Smooth muscle cell (in vitro differentiated cells): ENCODE data around the gene MALL. TPM values are rescaled to one million over a fixed set of nuclear protein-coding genes. Genes with fewer than 3 reads are reported as not detected.
"Not testable (repeated sequence)": the region's sequence is repeated elsewhere in the genome, so short reads cannot be mapped to it uniquely, and the experiment has no call there.

Experiments
- DNase-seq: peaks from one replicate; lab custom pipeline; 2025; ENCODE audit not compliant: unreplicated experiment; lab: John Stamatoyannopoulos, UW
- H2AFZ ChIP-seq: fragments of 200-600 bp; sonication (generic); 2 replicates; pipeline ENCODE4 v1.6.0; 2016; ENCODE audit warnings: antibody characterized with exemption, low read depth, mild to moderate bottlenecking
- H3F3A ChIP-seq: fragments of 200-600 bp; sonication (generic); 2 replicates; pipeline ENCODE4 v1.6.0; 2017; ENCODE audit warnings: antibody characterized with exemption, low read depth
- H3K27ac ChIP-seq: fragments of 200-600 bp; sonication (generic); 2 replicates; pipeline ENCODE4 v1.5.1; 2016; ENCODE audit warnings: low read depth, mild to moderate bottlenecking
- H3K27me3 ChIP-seq: fragments of 200-600 bp; sonication (generic); 2 replicates; pipeline ENCODE4 v1.6.1; 2016; ENCODE audit warnings: low read depth, mild to moderate bottlenecking
- H3K36me3 ChIP-seq: fragments of 200-600 bp; sonication (generic); 2 replicates; pipeline ENCODE4 v1.5.1; 2016; ENCODE audit warnings: low read depth
- H3K4me1 ChIP-seq: fragments of 200-600 bp; sonication (generic); 2 replicates; pipeline ENCODE4 v1.5.1; 2016; ENCODE audit warnings: low read depth
- H3K4me2 ChIP-seq: fragments of 200-600 bp; sonication (generic); 2 replicates; pipeline ENCODE4 v1.6.0; 2016; ENCODE audit warnings: mild to moderate bottlenecking
- H3K4me3 ChIP-seq: fragments of 200-600 bp; sonication (generic); 2 replicates; pipeline ENCODE4 v1.5.1; 2016; ENCODE audit warnings: mild to moderate bottlenecking
- H3K79me2 ChIP-seq: fragments of 200-600 bp; sonication (generic); 2 replicates; pipeline ENCODE4 v1.6.0; 2016; ENCODE audit warnings: low read depth, mild to moderate bottlenecking
- H3K9ac ChIP-seq: fragments of 200-600 bp; sonication (generic); 2 replicates; pipeline ENCODE4 v1.6.0; 2016; ENCODE audit warnings: low read depth
- H3K9me3 ChIP-seq: fragments of 200-600 bp; sonication (generic); replicated peaks from 2 replicates; pipeline ENCODE4 v1.5.1; 2016; ENCODE audit warnings: low read depth
- H4K20me1 ChIP-seq: fragments of 200-600 bp; sonication (generic); 2 replicates; pipeline ENCODE4 v1.6.0; 2016; ENCODE audit warnings: low read depth
- WGBS: methylation state at CpG from one replicate; pipeline ENCODE4 v1.1.7; 2016; ENCODE audit warnings: low lambda C conversion rate; 5-methylcytosine and 5-hydroxymethylcytosine counted together
- polyA plus RNA-seq: library from polyadenylated mRNA; unstranded; fragments of >200 nt; fragmentation: Nextera tagmentation; extraction: Ambion mirVana; gene quantifications from 2 replicates; pipeline ENCODE4 v1.2.1, GENCODE V29; 2016
- total RNA-seq: library from RNA; depleted of rRNA; stranded (reverse); fragments of >200 nt; gene quantifications from 2 replicates; pipeline ENCODE4 v1.2.3, GENCODE V29; 2014
- TF ChIP-seq, protein P1 (sequence below): fragments of 200-600 bp; sonication (generic); IDR thresholded peaks from 2 replicates; pipeline ENCODE4 v1.5.1; 2017; ENCODE audit warnings: borderline replicate concordance, mild to moderate bottlenecking, antibody characterized with exemption; ENCODE audit not compliant: insufficient read depth, poor library complexity, severe bottlenecking

Gene MALL
- total and polyA plus RNA-seq, 2 experiments from 2014 or later, result 3.4 to 4.4 TPM

DNA sequence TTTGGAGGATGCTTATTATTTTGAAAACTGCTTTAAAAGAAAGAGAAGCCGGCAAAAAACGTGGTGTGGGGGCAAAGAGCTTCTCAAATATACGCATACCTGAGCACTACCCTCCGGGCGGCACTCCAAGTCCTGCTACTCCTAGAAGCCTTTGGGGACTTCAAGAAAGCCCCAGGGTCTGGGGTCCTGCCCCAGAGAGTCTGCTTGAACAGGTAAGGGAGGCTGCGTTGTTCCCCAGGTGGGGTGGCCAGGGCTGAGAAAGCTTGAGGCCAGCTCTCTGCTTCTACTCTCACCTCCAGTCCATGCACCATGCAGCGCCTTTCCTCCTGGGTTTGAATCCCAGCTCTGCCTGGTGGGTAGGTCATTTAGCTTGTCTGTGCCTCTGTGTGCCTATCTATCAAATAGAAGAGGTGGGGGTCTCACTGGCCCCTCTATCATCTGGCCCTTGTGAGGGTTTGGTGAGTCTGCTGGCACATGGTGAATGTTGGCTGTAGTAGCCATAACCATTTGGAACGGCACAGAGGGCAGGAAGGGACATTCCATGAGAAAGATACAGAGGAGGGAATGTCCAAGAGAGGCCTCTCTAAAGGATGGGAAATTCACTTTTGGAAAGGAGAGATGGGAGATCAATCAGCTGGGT is 19.5 kb downstream of the MALL start:
- WGBS, result 95% methylated on average over 8 of the region's 8 CpGs
- Histone ChIP-seq H3K9me3 (no peaks in the 10 kb centered on the region), H3K4me1 (no peaks in the 10 kb centered on the region), H3K9ac (no peak overlapping the region), H4K20me1 (no peaks in the 10 kb centered on the region), H2AFZ (no peak overlapping the region), H3K79me2 (no peaks in the 10 kb centered on the region), H3K36me3 (no peaks in the 10 kb centered on the region), H3K4me2 (no peak overlapping the region), H3K4me3 (no peak overlapping the region), H3K27ac (no peak overlapping the region), H3K27me3 (no peaks in the 10 kb centered on the region), H3F3A (no peaks in the 10 kb centered on the region)
- TF ChIP-seq, protein P1, sequence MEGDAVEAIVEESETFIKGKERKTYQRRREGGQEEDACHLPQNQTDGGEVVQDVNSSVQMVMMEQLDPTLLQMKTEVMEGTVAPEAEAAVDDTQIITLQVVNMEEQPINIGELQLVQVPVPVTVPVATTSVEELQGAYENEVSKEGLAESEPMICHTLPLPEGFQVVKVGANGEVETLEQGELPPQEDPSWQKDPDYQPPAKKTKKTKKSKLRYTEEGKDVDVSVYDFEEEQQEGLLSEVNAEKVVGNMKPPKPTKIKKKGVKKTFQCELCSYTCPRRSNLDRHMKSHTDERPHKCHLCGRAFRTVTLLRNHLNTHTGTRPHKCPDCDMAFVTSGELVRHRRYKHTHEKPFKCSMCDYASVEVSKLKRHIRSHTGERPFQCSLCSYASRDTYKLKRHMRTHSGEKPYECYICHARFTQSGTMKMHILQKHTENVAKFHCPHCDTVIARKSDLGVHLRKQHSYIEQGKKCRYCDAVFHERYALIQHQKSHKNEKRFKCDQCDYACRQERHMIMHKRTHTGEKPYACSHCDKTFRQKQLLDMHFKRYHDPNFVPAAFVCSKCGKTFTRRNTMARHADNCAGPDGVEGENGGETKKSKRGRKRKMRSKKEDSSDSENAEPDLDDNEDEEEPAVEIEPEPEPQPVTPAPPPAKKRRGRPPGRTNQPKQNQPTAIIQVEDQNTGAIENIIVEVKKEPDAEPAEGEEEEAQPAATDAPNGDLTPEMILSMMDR, result no peak
- DNase-seq, result no peak

DNA sequence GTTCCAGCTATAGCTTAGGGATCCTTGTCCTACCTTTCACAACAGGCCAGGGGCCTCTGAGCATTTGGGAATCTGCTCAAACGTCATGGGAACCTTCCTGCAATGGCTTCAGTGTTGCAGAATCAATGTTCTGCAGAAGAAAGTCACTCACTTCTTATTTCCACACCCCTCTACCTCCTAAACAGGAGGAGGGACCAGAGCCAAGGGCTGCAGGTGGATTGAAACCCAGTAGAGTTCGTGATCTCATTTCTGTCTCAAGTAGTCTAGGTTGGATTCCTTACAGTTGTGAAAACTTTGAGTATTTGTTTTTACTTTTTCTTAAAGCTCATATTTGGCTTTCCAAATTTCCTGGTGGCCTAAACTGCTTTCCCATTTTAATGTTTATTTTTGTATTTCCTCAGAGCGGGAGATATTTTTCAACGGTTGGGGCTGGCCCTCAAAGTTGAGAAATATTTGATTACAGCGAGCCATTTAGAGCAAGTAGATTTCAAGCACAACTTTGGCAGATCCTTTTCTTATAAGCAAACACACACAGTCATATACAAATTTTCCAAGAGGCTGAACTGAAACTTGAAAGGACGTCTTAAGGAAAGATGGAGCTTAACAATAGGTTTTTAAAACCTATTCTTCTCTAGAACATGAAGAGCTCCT is 20.6 kb downstream of the MALL start:
- H2AFZ ChIP-seq, H3K4me3 ChIP-seq, H3K4me1 ChIP-seq, DNase-seq, H3K9ac ChIP-seq, H4K20me1 ChIP-seq, H3K79me2 ChIP-seq, H3K36me3 ChIP-seq, H3F3A ChIP-seq, H3K9me3 ChIP-seq, H3K4me2 ChIP-seq, H3K27me3 ChIP-seq, H3K27ac ChIP-seq: not testable (repeated sequence)
- 70% methylated on average over 5 of the region's 6 CpGs for WGBS

DNA sequence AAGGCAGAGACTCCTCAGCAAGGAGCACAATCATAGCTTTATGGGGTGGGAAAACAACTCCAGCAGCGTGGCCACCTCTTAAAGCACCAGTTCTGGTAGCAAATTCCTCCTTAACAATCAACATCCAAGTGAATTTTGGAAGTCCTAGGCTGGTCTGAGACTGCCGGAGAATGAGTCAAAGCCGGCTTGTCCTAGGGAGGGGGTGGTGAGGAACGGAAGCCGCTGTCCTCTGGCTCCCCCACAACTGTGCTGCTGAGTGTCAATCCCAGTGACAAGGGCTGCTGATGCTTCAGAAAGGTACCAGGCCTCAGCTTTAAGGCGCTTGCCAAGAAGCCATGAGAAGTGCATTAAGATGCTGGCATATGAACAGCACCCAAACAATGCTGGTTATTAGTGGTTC is 21.7 kb downstream of the MALL start:
- H3K4me2 ChIP-seq, H3K4me1 ChIP-seq, H3K9ac ChIP-seq, H3K79me2 ChIP-seq, H3K27ac ChIP-seq, H3K36me3 ChIP-seq, H4K20me1 ChIP-seq, H3F3A ChIP-seq, H3K27me3 ChIP-seq, DNase-seq, H3K9me3 ChIP-seq, H2AFZ ChIP-seq, H3K4me3 ChIP-seq: not testable (repeated sequence)
- no CpG with 5 or more reads among the region's 6 CpGs for WGBS

DNA sequence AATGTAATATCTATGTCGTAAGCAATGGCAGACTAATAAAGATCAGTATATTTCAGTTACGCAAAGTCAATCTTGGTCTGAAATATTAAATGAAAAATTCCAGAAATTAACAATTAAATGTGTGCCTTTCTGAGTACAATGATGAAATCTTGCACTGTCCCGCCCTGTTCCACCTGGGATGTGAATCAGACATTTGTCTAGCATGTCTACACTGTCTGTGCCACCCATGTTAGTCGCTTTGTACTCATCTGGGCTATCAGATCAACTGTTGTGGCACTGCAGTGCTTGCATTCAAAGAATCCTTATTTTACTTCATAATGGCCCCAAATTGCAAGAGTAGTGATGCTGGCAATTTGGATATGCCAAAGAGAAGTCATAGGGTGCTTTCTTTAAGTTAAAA is 25.5 kb downstream of the MALL start:
- not testable (repeated sequence) for H2AFZ ChIP-seq, H3K27ac ChIP-seq, H3F3A ChIP-seq, H3K9ac ChIP-seq, H3K36me3 ChIP-seq, H4K20me1 ChIP-seq, H3K4me3 ChIP-seq, H3K4me2 ChIP-seq, H3K4me1 ChIP-seq, H3K79me2 ChIP-seq, DNase-seq, H3K27me3 ChIP-seq, H3K9me3 ChIP-seq
- 50% methylated on average over 2 of the region's 4 CpGs for WGBS

DNA sequence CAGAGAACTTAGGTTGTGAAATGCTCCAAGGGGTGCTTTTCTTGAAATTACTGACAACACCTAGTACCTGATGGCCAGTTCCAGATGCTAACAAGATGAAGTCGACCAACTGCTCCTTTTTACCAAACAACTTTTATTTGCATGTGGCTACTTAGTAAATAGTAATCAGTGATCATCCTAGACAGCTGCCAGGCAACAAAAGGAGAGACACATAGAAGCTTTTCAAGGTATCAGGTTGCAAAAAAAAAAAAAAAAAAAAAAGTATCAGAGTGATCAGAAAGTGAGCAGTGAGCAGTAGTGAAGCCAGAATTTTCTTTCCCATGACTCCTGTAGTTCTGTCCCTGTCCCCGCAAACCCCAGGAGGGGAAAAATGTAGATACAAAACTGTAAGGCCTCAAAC is 31.9 kb downstream of the MALL start:
- not testable (repeated sequence) for H3K4me1 ChIP-seq, H3K79me2 ChIP-seq, H2AFZ ChIP-seq, H3K4me2 ChIP-seq, H3K36me3 ChIP-seq, H3F3A ChIP-seq, H3K27me3 ChIP-seq, H3K27ac ChIP-seq, H4K20me1 ChIP-seq, H3K9ac ChIP-seq, H3K4me3 ChIP-seq, H3K9me3 ChIP-seq, DNase-seq
- no CpG with 5 or more reads among the region's 2 CpGs for WGBS

DNA sequence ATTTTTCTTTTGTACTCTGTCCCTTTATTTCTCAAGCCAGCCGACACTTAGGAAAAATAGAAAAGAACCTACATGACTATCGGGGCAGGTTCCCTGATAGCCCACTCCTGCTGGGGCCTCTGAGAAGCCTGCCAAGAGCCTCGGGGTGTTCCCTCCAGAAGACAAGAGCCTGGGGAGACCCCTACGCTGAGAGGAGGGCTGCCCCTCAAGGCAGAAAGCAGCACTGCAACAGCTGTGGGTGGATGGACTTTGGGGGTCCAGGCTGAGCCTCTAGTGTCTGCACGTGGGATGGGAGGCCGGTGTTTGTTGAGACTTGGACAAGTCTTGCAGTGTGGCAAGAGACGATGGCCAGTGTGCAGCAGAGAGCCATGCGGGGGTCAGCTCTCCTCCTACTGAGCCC is 32.5 kb downstream of the MALL start:
- not testable (repeated sequence) for H3K4me1 ChIP-seq, H2AFZ ChIP-seq, H3F3A ChIP-seq, H3K27ac ChIP-seq, H3K9me3 ChIP-seq, H3K79me2 ChIP-seq, H3K4me3 ChIP-seq, H3K9ac ChIP-seq, H3K27me3 ChIP-seq, H4K20me1 ChIP-seq, H3K36me3 ChIP-seq, H3K4me2 ChIP-seq, DNase-seq
- no CpG with 5 or more reads among the region's 8 CpGs for WGBS

DNA sequence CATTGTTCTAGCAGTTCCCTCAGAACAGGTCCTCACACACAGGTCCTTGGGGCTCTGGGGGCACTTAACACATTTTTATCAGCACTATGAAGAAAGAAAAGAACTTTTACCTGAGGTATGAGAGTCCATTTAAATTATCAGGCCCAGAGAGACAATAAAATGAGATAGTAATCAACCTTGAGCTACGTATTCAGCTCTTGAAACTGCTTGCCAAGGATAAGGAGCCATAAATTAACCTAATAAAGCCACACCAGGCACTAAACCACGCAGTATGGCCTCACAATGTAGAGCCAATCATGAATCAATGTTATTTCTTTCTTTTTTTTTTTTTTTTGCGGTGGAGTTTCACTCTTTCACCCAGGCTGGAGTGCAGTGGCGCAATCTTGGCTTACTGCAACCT is 37.5 kb downstream of the MALL start:
- H3K36me3 ChIP-seq, H3K4me3 ChIP-seq, H3K79me2 ChIP-seq, H3K4me1 ChIP-seq, H3K27me3 ChIP-seq, H4K20me1 ChIP-seq, DNase-seq, H3K27ac ChIP-seq, H3K9me3 ChIP-seq, H2AFZ ChIP-seq, H3K9ac ChIP-seq, H3K4me2 ChIP-seq, H3F3A ChIP-seq: not testable (repeated sequence)
- WGBS, result 71% methylated on average over 1 of the region's 4 CpGs

DNA sequence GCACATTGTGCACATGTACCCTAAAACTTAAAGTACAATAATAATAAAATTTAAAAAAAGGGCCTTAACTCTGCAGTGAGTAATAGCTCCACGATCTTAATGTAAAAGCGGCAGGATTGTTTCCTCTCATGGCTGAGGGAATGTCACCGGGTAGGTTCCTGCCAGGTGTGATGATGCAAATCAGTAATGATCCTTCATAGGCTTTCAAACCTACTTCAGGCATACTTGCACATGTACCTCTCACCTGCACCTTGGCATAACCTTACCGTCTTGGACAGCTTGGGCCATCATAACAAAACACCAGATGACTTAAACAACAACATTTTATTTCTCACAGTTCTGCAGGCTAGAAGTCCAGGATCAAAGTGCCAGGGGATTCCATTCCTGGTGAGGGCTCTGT is 39.7 kb downstream of the MALL start:
- not testable (repeated sequence) for H2AFZ ChIP-seq, H3K79me2 ChIP-seq, H3K27ac ChIP-seq, H3K4me3 ChIP-seq, DNase-seq, H3K9ac ChIP-seq, H3F3A ChIP-seq, H3K9me3 ChIP-seq, H3K4me2 ChIP-seq, H4K20me1 ChIP-seq, H3K27me3 ChIP-seq, H3K36me3 ChIP-seq, H3K4me1 ChIP-seq
- WGBS, result 92% methylated on average over 2 of the region's 4 CpGs
